Measurements from ENCODE around the gene PAPPA2.

The PAPPA2 gene

DNA sequence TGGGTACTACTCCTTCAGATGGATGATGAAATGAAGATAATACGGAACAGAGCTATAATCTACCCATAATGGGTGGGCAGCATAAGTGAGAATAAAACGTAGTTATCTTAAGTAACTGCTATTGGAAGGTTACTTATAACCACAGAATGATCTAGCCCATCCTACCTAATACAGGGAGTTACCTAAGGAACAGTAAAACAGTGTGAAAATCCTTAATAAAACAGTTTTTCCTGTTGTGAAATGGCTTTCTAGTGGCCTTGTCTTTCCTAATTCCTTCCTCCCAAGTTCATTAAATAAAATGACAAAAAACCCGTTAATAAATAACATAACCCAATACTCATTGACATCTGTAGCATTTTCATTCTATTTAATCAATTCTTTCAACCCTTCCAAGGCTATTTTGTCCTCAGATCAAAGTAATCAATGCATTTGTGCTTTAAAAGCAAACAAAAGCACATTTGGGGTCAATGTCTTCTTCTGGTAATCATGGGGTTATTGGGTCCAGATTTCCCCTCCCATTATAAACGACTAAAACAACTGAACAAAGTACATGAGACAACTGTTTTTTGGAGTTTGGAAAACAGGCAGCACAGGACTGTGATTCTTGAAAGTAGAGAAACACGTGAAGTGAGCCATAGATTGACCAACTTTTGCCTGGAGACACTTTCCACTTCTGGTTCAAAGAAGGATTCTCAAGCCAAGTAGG lies 42.0 kb downstream of the PAPPA2 start:
- DNase-seq: no peak

DNA sequence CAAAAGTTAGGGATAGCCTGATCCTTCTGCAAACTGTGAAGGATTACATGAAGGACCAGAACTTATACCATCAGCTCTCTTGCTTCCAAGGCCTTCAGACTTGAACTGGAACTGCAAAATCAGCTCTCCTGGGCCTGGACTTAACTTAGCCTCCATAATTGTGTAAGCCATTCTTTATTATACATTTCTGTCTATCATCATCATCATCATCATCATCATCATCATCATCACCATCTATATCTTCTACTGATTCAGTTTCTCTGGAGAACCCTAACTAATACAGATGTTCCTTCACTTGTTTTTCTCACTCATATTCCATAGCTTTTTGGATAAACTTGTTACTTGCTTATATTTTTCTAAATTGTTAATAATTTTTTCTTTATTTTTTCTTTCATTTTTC lies 50.0 kb downstream of the PAPPA2 start:
- DNase-seq: no peak

DNA sequence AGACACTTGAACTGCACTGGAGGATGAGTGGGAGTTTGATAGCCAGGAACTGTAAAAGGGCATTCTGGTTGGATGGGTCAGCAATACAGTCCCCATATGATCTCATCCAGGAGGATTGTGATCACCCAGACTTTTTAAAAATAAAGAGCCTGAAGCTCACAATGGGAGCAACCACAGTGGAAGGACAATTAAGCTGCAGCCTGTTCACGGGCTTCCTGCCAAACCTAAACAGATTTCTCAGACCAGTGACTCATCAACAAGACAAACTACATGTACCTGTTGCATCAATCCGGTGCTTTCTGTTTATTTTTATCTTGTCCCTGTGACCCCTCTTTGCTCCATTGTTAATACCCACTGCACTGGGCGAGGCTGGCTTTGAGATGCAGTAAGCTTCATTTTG lies 52.3 kb downstream of the PAPPA2 start:
- no peak for DNase-seq

DNA sequence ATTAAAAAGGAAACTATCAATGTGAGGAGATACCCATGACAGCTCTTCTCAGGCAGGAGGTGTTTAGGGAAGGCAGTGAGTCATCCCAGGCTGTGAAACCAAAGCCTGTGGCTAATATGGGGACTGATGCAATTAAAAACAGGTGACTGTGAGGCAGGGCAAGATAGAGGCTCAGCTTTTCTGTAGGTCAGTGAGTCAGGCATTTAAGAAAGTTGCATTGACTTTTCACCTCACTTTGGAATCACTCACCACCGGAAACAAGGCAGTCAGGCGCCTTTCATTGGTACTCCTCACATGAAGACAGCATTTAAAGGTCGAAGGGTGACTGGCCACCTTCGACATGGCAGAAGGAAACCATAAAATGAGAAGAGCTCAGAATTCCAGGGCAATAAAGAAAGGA lies 54.5 kb downstream of the PAPPA2 start:
- no peak for DNase-seq

DNA sequence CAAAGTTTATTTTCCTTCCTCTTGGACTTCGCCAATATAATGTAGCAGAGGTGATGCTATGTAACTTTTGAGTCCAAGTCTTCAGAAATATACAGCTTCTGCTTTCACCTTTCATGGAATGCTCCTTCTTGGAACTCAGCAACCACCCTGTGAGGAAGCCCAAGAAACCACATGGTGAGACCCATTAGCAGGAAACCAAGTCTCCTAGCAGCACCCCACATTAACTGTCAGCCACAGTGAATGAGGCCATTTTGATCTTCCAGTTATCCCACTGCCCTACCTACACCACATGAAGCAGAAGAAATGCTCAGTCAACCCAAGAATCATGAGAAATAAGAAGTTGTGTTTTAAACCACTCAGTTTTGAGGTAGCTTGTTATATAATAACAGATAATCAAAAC lies 58.2 kb downstream of the PAPPA2 start:
- no peak for DNase-seq

DNA sequence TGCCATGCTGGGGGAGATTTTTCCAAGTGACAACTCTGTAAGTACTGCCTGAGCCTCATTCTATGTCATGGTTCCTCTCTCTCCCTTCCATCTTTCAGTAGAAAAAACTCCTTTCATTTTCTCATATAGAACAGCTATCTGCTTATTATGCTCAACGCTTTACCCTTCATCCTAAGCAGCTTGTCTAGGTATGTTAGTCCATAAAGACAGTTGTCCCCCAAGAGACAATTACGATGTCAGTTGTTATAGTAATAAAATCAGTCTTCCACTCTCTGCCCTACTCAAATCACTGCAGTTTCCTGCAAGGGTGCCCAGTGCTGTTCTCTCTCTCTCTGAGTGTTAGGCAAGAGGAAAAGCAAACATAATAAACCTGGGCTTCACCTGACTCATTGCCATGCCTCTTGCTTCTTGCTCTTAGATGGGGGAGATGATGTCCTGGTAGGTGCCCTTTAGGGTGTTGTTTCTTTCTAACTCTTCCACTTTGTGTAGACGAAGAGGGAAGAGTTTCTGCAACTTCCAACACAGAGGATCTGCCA lies 59.4 kb downstream of the PAPPA2 start:
- no peak for DNase-seq

DNA sequence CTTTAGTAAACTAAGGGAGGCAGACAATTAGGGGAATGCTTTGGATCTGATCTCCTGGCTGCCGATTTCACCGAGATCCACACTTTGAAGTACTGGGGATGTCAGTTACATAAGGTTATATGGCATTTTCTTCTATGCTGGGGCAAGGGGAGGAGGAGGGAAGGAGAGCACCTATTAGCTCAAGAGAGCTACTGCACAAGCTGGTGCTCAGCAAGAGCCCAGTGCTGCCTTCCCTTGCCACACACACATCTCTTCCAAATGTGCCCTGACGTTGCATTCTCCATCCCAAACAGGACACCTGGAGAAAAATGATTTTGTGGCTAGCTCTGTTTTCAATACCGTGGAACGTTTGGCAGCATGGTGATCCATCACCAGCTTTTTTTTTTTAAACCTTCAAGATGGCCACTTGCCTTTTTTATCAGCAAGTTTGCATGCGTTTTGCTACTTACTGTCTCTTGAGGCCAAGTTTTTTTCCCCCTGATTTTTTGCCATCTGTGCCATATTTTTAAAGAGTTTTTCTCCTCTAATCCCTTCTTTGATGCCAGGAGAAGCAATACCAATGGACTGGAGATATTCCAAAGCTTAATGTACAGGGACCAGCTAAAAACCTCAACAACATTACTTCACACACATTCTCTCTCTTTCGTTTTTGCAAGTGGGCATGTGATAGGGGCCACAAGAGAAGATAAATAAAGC lies 66.6 kb downstream of the PAPPA2 start:
- no peak for DNase-seq

DNA sequence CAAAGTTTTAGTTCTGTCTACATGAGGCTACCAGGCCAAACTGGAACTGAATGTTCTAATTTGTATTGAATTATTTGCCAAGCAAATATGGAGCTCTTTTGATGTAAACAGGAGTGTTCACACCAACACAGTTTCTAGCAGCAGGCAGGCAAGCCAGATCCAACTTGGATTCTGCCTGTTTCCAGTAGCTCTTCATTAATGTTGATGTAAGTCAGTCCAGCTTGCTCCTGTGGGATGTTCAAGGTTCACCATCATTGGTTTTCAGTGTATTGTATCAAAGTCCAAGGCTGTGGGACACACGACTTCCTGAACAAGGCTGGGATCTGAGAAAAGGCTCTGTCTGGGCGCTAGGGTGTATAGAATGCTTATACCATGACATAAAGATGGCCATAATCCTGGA lies 68.1 kb downstream of the PAPPA2 start:
- DNase-seq: no peak

DNA sequence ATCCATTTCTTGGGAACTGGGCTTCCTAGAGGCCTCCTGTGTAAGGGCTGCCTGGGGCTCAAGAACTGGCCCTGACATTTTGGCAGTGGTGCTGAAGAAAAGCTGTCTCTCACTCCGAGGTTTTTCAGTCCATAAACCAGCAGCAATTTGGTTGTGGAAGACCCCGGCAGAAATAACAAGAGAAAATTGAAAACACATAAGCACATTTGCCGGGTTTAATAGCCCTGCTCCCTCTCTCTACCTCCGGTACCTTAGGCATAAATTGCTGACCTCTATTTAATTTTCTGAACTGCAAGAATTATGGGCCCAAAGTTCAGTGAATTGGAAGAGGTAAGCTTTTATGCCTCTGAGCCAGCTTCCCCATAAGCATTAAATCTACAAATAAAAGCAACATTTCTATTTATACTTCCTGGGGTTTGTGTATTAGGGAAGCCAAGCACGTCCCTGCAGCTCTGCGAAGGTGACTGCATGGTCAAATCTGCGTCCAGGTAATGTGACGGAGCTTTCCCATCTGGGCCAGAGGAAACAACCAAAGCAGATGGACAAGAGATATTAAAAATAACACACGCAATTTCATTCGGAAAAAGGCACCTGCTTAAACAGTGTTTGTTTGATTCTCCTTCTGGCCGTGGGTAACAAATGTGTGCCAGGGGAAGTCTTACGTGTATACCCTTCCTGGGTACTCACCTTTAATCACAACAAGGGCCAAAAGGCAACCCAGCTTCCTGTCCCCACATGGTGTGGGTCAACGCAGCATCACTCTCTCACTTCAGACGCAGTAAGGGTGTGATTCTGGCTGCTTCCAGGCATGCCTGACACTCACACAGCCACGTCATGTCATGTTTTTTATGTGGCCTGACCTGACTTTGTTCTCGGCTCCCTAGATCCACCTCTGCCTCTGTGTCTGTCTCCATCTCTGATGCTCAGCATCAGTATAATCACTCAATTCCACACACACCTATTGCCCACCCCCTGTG lies 69.2 kb downstream of the PAPPA2 start:
- no peak for DNase-seq

DNA sequence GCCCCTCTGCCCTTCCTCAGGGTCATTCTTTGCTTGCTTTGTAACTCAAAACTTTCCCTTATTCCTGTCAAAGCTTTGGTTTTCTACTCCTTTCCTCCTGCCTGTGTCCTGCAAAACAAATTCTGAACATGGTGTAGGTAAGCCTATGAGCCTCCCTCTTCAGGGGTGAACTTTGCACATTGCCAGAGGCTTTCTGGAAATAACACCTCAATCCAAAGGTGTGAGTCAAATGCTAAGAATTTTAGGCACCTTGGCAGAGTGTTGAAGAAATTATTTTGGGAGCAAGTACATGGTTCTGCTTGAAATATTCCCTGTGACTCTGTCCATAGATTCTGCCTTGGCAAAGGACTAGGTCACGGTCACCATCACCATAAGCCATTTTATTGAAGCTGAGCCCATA lies 70.0 kb downstream of the PAPPA2 start:
- DNase-seq: no peak

DNA sequence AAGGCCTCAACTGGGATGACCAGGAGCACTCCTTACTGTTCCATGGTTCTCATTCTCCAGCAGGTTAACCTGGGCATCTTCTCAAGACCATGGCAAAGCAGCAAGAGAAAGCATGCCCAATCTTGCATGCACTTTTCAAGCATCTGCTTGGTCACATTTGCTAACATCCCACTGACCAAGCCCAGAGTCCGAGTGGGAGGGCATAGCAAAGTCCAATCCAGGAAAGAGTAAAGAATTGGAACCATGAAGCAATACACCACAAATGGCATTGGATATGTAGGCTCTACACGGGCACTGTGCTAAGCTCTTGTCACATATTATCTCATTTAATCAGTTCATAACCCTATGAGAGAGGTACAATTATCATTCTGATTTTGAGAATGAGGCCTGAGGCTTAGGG lies 73.6 kb downstream of the PAPPA2 start:
- DNase-seq: no peak

DNA sequence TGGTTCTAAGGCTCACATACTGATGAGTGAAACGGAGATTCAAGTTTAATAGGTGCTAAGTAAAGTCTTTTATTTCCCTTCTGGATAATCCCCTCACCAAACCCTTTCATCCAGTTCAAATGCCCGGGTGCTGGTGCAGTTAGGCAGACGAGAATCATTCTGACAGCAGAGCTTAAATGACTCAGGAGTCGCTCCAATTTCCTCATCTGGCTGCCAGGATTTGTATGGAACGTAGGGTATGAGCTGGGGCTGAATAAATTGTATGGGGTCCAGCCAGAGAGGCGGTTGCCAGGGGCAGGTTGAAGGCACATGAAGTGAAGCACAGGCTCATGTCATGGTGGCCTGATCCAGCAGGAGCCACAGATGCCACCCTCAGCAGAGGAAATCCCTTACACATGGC lies 76.0 kb downstream of the PAPPA2 start:
- DNase-seq: no peak

DNA sequence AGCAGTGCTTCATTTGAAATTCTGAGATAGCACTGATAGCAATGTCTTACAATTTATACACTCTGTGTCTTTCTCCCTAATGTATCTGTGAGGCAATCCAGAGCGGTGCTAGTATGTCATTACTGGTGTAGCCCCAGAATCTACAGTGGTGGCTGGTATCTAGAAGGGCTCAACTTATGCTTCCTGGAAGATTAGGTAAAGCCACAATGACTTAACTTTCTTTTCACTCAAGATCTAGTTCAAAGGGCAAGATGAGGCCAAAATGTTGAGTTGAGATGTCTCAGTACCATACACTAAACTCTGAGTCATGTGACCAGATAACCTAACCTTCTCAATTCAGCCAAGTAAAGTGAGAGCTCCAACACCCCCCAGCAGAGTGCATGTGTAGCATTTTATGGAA lies 77.5 kb downstream of the PAPPA2 start:
- no peak for DNase-seq

DNA sequence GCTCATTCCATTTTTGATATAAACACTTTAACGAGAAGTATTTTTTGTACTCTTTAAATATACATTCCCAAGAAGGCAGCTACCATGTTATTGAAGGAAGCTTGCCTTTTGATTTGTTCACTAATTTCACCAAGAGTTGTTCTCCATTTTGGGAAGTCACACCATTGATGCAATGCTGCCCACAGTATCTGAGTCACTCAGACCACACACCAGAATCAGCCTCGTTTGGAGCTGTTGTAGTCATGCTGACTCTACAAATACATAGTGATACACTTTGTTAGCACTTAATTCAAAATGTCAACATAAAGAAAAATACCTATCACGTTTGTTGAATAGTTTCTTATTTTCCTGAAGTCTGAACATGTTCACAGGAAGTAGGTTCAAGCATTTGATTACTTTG lies 78.7 kb downstream of the PAPPA2 start:
- DNase-seq: no peak

DNA sequence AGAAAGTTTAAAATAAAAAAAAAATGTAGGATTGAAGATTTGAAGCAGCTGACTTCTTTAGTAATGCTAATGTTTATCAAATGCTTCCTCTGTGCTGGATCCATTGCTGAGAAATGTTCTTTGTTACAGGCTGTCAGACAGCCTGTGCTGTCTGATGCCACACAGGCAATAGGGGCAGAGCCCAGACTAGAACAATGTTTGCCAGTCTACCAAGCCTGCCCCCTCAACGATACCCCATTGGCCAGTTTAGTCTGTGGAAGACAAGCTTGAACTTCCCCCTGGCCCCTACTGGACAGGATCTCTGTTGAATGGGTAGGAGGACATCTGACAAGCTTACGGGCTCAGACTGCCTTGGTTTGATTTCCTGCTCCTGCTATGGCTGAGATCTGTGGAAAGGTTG lies 79.4 kb downstream of the PAPPA2 start:
- no peak for DNase-seq

DNA sequence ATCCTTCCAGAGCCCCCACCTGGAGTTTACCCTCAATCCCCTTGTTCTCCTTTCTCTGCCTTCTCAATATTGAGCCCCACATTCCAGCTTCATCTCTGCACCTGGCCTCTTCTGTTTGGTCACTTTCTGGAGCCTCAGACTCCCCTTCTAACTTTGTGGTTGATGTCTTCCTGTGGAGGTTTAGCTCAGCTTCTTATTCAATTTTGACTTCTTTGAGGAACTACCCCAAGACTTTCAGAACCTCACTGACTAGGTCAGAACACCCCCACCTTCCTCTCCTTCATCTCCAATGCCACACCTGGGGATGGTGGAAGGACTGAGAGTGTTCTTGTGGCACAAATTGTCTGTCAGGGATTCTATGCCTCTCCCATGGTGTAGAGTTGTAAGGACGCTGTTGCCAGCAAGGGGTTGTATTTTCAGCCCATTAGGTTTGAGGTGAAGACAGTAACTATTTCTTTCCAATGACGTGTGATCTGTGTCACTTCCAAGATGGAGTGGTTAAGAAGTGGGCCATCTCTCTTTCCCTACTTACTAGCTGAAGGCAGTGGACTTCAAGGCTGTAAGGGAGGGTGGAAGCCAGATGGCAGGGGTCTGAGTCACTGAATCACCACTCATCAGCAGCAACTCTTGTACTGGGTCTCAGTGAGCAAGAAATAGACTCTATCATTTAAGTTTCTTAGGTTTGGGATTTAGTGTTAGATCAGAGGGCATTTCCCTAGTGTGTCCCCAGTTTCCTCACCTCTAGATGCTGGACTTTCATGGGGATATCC lies 80.6 kb downstream of the PAPPA2 start:
- DNase-seq: no peak

DNA sequence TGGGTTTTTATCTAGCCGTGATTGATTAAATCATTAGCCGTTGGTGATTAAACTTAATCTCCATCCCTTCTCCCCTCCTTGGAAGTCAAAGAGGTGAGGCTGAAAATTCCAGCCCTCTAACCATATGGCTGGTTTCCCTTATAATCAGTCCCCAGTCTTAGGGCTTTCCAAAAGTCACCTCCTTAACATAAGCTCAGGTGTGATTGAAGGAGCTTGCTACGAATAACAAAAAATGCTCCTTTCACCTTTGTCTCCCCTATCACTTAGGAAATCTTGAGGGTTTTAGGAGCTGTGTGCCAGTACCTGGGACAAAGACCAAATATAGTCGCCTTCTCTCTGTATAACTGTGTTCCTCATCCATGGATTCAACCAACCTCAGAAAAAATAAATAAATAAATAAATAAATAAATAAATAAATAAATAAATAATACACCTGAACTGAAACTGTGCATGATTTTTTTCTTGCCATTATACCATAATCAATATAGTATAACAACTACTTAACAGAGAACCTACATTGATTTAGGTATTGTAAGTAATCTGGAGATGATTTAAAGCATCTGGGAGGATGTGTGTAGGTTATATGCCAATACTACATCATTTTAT lies 82.2 kb downstream of the PAPPA2 start:
- no peak for DNase-seq

DNA sequence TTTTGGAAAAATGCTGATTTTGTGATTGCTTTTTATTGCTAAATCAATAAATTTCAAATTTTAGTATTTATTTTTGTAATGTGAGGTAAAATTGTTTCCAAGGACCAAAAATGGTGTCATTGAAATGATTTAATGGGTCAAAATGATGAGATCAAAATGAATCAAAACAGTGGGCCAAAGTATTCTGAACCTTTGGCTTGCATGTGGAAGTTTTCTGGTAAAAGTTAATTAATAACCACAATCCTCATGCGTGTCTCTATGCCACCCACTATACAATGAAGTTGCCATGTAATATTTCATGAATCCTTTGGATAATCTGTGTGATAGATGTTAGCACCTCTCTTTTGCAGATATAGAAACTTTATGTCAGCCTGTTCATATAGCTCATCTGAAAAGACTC lies 83.8 kb downstream of the PAPPA2 start:
- DNase-seq: no peak

DNA sequence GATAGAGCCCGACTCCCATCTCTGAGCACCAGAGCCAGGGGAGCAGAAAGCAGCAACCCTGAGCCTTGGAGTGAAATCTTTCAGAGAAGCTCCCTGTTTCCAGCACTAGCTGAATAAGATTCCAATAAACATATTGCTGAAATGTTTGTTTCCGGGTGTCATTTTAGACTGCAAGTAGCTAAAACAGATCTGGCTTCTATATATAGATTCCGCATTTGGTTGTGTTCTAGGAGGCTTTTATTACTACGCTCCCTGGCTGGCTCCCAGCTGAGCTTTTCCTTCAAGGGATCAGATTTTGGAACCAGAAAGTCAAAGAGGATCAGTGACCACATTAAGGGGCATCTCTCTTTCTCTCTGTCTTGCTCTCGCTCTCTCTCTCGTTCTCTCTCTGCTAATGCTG lies 88.2 kb downstream of the PAPPA2 start:
- no peak for DNase-seq

DNA sequence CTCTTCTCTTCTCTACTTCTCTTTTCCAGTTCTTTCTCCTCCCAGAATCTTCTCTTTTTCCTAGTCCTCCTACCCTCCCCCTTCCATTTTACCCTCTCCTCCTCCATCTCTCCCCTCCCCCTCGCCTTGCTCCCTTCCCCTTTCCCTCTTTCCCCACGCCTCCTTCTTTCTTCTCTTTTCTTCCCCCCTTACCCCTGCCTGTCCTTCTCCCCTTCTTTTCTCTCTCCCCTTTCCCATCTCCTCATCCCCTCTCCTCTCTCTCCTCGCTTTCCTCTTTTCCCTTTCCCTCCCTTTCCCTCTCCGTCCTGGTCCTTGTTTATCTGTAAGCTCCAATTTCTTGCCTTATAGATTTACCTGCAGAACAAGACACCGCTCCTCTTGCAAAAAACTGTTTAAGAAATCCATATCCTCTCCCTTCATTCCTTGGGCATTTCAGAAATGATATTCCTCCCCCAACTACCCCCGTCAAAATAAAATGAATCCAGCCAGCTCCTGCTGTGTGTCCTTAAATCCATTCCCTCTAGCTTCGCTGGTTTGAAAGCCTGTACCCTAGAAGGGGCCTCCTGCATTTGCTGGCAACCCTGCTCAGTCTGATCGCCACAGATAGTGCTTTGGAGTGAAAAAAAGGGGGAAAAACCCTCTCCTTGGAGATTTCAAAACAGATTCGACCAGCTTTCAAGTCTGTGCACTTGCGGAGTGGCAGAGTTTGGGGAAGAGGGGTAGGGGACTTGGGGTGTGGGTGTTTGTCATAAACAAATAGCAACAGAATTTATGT lies 89.4 kb downstream of the PAPPA2 start:
- DNase-seq: no peak

DNA sequence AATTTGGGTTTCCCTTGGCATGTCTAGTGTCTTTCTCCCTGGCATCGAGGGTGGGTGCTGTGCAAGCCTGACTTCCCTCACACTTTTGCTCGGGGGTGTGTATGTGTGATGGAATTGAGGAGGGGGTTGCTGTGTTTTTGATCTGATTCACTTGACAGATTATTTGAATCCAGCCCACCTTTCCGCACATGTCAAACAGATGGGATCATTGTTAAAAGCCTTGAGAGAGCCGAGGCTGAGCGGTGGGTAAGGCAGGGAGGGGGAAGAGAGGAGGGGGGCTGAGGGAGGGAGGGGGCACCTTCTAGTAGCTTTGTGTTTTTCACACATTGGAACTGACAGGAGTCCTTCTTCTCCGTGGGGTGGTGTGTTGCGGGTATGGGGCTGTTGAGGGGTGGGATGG lies 90.0 kb downstream of the PAPPA2 start:
- DNase-seq: no peak

All from stimulated activated CD4-positive, alpha-beta T cell treated with anti-CD3 and anti-CD28 coated beads, Interleukin-2, amount 100 ng/mL, for 48 hours (primary cell).